Left forelimb (tissue), 1 donor: Measurements from ENCODE around the gene MCL1.

Experiments used
- DNase-seq: peaks from one replicate; pipeline ENCODE4 v3.0.0-alpha.2; 2018; ENCODE audit warnings: low spot score

The MCL1 gene

DNA sequence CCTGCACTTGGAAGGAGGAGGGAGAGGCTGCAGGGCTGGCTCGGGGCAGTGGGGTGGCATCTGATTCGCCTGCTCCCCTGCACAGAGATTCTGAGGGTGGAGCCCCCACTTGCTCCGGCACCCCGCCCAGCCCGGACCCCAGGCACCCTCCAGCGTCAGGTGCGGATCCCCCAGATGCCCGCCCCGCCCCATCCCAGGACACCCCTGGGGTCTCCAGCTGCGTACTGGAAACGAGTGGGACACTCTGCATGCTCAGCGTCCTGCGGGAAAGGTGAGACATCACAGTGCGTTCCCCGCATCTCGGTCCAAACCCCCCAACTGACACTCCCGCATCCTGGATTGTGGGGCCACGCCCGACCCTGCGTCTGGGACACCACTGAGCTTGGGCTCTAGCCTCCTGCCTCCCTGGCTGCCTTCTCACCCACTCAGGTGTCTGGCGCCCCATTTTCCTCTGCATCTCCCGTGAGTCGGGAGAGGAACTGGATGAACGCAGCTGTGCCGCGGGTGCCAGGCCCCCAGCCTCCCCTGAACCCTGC lies 22.3 kb downstream of the MCL1 start:
- no peak for DNase-seq

- DNase-seq, result no peak
These were observed 23.2 kb downstream of the MCL1 start for GRCh38 chr1:150555971-150556865.

DNA sequence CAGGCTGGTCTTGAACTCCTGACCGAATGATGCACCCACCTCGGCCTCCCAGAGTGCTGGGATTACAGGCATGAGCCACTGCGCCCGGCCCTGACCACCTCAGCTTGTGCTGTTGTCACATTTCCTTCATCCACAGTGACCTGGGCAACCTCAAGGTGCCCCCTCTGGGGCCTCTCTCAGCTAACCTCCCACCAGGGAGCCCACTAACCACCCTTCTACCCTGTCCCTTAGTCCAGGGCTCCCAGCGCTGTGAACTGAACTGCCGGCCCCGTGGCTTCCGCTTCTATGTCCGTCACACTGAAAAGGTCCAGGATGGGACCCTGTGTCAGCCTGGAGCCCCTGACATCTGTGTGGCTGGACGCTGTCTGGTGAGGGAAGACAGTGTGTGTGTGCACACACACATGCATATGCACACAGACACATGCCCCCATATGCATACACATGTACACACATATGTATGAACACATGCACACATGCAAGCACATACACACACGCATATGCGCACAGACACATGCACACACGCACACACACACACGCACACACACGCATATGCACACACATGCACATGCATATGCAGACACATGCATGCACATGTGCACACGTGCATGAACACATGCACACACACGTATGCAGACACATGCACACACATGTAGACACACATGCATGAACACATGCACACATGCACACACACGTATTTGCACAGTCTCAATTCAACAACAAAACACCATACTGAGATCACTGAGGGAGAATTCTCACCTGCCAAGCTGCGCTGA lies 24.0 kb downstream of the MCL1 start:
- peak; percentile 8 for DNase-seq

GRCh38 chr1:150554086-150554452 lies 25.3 kb downstream of the MCL1 start:
- no peak for DNase-seq

- no peak for DNase-seq
These were observed 25.9 kb downstream of the MCL1 start for GRCh38 chr1:150553392-150554085.

DNA sequence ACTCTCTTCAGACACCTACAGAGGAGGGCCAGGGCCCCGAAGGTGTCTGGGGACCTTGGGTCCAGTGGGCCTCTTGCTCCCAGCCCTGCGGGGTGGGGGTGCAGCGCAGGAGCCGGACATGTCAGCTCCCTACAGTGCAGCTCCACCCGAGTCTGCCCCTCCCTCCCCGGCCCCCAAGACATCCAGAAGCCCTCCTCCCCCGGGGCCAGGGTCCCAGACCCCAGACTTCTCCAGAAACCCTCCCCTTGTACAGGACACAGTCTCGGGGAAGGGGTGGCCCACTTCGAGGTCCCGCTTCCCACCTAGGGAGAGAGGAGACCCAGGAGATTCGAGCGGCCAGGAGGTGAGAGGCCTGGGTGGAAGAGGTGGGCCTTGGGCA lies 26.5 kb downstream of the MCL1 start:
- DNase-seq, result no peak

GRCh38 chr1:150552128-150552910 lies 27.1 kb downstream of the MCL1 start:
- peak; percentile 79 for DNase-seq

DNA sequence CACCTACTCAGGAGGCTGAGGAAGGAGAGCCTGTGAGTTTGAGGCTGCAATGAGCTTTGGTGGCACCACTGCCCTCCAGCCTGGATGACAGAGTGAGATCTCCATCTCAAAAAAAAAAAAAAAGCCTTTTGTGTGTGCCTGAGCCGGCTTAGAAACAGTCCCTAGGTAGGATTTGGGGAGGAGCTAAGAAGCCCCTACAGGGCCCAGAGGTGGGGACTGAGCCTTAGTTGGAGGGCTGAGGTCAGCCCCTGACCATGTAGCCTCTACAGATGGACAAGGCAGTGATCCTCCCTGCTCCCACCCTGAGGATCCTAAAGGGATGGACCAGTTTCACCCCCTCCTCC lies 27.7 kb downstream of the MCL1 start:
- DNase-seq, result no peak

- DNase-seq, result peak; percentile 67
These were observed 28.2 kb downstream of the MCL1 start for GRCh38 chr1:150551051-150551783.

DNA sequence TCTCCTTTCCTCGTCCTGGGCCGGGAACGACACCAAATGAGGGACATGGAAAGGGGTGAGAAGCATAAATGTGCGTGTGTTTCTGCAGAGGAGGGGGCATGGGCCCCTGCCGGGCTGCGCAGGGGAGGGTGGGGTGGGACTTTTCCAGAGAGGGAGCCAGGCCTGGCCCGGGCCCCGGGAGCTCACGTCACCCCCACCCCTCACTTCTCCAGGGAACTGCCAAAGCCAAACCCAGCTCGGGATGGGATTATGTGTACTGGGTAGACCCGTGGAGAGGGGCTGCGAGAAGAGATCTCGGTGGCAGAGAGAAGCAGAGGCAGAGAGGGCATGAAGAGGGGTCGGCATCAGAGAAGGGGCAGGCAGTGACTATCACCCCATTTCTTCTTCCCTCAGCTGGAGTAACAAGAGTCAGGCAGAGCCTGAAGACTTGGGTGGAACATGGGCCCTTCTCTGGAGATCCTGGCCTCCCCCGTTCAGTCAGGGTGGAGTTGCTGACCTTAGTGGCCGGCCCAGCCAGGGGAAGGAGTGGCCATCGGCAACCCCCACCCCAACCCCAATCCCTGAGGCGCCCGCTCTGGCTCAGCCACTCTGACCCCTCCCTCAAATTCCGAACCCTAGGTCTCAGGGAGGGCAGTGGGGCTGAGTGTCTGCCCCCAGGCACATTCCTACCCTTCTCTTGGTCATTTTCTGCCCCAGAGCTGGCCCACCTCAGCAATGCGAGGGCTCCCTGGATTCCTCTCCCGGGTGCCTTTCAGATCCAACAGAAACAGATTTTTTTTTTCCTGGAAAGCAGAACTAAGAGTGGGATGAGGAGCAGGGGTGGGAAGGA lies 29.0 kb downstream of the MCL1 start:
- DNase-seq, result peak; percentile 79

DNA sequence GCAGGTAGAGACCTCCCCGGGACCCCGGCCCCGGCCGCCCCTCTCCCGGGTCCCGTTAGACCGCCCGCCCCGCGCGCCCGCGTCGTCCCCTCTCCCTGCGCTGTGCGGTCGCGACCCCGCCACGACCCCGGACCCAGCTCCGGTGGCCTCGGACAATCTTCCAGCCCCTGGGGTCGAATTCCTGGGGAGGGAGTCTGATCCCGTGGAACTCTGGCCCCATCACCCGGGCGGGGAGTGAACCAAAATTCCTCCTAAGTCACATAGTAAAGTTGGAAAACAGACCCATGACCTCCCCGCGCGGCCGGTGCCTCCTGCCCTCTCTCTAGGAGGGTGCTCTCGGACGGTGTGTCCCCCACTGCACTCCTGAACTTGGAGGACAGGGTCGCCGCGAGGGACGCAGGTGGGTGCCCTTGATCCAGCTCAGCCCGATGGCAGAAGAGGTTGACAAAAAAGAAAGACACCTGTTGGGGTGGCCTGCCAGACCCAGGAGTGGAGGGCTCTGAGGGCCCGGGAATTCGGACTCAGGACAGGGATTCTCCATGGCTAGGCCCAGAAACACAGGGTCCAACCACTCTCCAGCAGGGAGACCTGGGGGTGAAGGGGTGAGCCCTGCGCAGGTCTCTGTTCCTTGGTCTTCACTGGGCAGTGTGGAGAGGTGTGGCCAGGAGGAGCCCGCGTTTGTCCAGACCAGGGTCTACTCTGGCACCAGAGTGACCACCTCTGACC lies 29.8 kb downstream of the MCL1 start:
- peak; percentile 79 for DNase-seq

DNA sequence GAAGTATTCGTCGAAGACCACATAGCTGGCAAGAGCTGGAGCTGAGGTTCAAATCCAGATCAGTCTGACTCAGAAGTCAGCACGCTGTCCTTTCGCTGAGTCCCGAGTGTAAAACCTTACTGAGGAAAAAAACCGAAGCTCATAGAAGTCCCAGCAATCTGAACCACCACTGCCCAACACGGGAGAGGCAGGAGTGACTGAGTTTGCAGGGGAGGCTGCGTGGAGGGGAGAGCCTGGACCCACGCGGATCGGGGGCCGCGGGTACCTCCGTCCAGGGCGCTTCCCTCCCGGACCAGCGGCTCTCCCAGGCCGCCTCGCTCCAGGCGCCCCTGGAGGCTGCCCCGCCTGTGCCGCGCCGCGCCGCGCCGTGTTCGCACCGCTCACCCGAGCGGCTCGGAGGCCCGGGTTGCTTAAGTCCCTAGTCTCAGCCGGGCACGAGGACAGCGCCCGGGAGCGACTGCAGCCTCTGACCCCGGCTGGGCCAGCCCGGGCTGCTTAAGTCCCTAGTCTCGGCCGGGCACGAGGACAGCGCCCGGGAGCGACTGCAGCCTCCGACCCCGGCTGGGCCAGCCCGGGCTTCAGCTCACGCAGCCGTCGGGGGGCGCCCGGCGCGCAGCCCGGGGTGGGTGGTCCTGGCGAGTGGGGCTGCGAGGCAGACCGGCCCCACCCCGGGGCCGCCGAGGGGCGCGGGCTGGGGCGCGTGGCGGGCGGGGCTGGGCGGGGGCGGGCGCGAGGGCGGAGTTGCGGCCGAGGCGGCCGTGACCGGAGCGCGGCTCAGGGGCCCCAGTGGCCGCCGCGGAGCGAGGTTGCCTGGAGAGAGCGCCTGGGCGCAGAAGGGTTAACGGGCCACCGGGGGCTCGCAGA lies 30.5 kb downstream of the MCL1 start, which contains the start of gene ADAMTSL4:
TSS of gene ADAMTSL4 (plus strand) at position 777 of the 864 bp plus-strand sequence. CDS start 2,881 bp downstream, outside the sequence.
- peak; percentile 87 for DNase-seq

DNA sequence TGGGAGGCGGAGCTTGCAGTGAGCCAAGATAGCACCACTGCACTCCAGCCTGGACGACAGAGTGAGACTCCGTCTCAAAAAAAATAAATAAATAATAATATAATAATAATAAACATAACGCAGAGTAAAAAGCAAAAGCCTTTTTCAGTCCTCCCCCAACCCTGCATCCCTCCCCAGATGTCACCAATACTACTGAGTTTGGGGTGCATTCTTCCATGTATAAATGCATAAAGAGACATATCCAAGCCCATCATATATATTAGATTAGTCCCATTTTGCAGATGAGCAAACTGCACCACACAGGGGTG lies 31.1 kb downstream of the MCL1 start:
- DNase-seq, result no peak

- DNase-seq, result no peak
These were observed 33.0 kb downstream of the MCL1 start for GRCh38 chr1:150546294-150546937.

GRCh38 chr1:150545486-150546032 lies 33.9 kb downstream of the MCL1 start:
- DNase-seq, result no peak

DNA sequence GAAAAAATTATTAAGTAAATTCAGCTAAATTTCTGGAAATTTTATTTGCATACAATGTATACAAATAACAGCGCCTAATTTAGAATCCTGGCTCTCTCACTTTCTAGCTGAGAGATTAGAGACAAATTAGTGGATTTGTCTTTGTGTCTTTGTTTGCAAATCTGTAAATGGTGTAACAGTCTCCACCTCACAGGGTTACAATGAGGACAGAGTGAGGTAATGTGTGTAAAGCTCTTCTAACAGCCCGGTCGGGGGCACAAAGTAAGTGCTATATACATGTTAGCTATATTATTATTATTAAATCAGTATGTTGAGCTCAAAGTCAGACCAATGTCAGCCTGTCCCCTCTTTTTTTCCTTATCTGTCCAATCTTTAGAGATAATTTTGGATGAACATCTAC lies 35.2 kb downstream of the MCL1 start:
- no peak for DNase-seq

GRCh38 chr1:150543500-150544143 lies 35.8 kb downstream of the MCL1 start:
- no peak for DNase-seq
